GM12892 (cell line): ENCODE data around the gene VSTM4.

ENCODE experiments used
- POLR2A ChIP-seq: IDR thresholded peaks from 2 replicates; pipeline ENCODE4 v1.6.1; 2011; ENCODE audit warnings: low read depth, low read length, control low read depth
- POLR2AphosphoS5 ChIP-seq: IDR thresholded peaks from 2 replicates; pipeline ENCODE4 v1.6.1; 2011; ENCODE audit warnings: low read depth, low read length, control low read depth
- TAF1 ChIP-seq: IDR thresholded peaks from 2 replicates; pipeline ENCODE4 v1.6.1; 2011; ENCODE audit warnings: low read depth, mild to moderate bottlenecking, control low read depth, low read length, borderline replicate concordance

DNA sequence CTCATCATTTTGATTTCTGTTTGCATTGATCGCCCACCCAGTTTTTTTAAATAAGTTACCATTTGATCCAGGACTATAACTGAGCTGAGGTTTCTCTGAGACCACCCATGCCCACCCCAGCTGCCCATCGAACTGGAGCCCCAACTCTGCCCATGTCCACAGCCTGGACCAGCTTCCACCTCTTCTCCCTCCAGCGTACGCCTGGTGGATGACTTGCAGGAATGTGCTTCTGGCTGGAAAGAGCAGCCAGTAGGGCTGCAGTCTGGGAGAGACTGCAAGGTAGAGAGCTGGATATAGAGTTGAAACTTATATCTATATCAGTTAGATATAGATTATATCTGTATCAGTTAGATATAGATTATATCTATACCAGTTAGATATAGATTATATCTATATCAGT, 149.9 kb downstream of the VSTM4 start:
- TF ChIP-seq POLR2A (no peak), TAF1 (no peak), POLR2AphosphoS5 (no peak)
